GM23248 (cell line): ENCODE measurements around the gene EIF1AD. TPM values are rescaled to one million over a fixed set of nuclear protein-coding genes. Genes with fewer than 3 reads are reported as not detected.
A peak's percentile ranks its signal among the peaks of the same experiment; 100 is the strongest.

Source experiments
- DNase-seq: peaks from one replicate; pipeline ENCODE4 v3.0.0-alpha.2; 2015
- H2AFZ ChIP-seq: fragments of 200-600 bp; sonication (generic); 2 replicates; pipeline ENCODE4 v1.6.1; 2016; ENCODE audit warnings: antibody characterized with exemption
- H3F3A ChIP-seq: fragments of 200-600 bp; sonication (generic); 2 replicates; pipeline ENCODE4 v1.6.1; 2016; ENCODE audit warnings: mild to moderate bottlenecking, antibody characterized with exemption, mixed run types; ENCODE audit not compliant: insufficient read depth
- H3K27ac ChIP-seq: fragments of 200-600 bp; sonication (generic); 2 replicates; pipeline ENCODE4 v1.5.1; 2016; ENCODE audit warnings: mild to moderate bottlenecking
- H3K27me3 ChIP-seq: fragments of 200-600 bp; sonication (generic); replicated peaks from 2 replicates; pipeline ENCODE4 v1.6.1; 2016; ENCODE audit warnings: mild to moderate bottlenecking; ENCODE audit not compliant: insufficient read depth
- H3K36me3 ChIP-seq: fragments of 200-600 bp; sonication (generic); 2 replicates; pipeline ENCODE4 v1.6.1; 2016; ENCODE audit warnings: low read depth, mild to moderate bottlenecking
- H3K4me1 ChIP-seq: fragments of 200-600 bp; sonication (generic); 2 replicates; pipeline ENCODE4 v1.6.1; 2016; ENCODE audit warnings: mild to moderate bottlenecking; ENCODE audit not compliant: insufficient read depth
- H3K4me2 ChIP-seq: fragments of 200-600 bp; sonication (generic); one replicate; pipeline ENCODE4 v1.6.1; 2016; ENCODE audit warnings: mild to moderate bottlenecking; ENCODE audit not compliant: unreplicated experiment
- H3K4me3 ChIP-seq: fragments of 200-600 bp; sonication (generic); 2 replicates; pipeline ENCODE4 v1.5.1; 2016; ENCODE audit warnings: mild to moderate bottlenecking
- H3K79me2 ChIP-seq: fragments of 200-600 bp; sonication (generic); 2 replicates; pipeline ENCODE4 v1.6.1; 2016; ENCODE audit warnings: mild to moderate bottlenecking; ENCODE audit not compliant: insufficient read depth
- H3K9ac ChIP-seq: fragments of 200-600 bp; sonication (generic); 2 replicates; pipeline ENCODE4 v1.6.1; 2016; ENCODE audit warnings: mild to moderate bottlenecking
- H3K9me2 ChIP-seq: fragments of 200-600 bp; sonication (generic); 2 replicates; pipeline ENCODE4 v1.6.1; 2016; ENCODE audit warnings: mixed run types, mild to moderate bottlenecking, moderate library complexity; ENCODE audit not compliant: insufficient read depth
- H3K9me3 ChIP-seq: fragments of 200-600 bp; sonication (generic); one replicate; pipeline ENCODE4 v1.6.1; 2017; ENCODE audit warnings: low read depth
- H4K20me1 ChIP-seq: fragments of 200-600 bp; sonication (generic); 2 replicates; pipeline ENCODE4 v1.6.0; 2016; ENCODE audit not compliant: insufficient read depth
- EZH2 ChIP-seq: fragments of 200-600 bp; sonication (generic); IDR thresholded peaks from 2 replicates; pipeline ENCODE4 v1.6.1; 2018; ENCODE audit warnings: antibody characterized with exemption, mild to moderate bottlenecking; ENCODE audit not compliant: insufficient read depth, poor library complexity, severe bottlenecking
- EZH2phosphoT487 ChIP-seq: fragments of 200-600 bp; sonication (generic); IDR thresholded peaks from 2 replicates; pipeline ENCODE4 v1.6.1; 2018; ENCODE audit warnings: antibody characterized with exemption, moderate library complexity, mild to moderate bottlenecking, low read depth; ENCODE audit not compliant: insufficient read depth
- WGBS, 2 experiments: methylation state at CpG; one replicate each; pipeline ENCODE4 v1.1.6; 2015 to 2017; ENCODE audit warnings: low lambda C conversion rate in 2 of 2, low coverage in 1 of 2; ENCODE audit errors: missing lambda C conversion rate in 2 of 2; 5-methylcytosine and 5-hydroxymethylcytosine counted together
- in situ Hi-C: fragments of 300-500 bp; cut with MboI; formaldehyde crosslinking; loops from 2 replicates; pipeline ENCODE4 v1.15.0; 2020
- polyA plus RNA-seq: library from polyadenylated mRNA; unstranded; fragments of >200 nt; fragmentation: Nextera tagmentation; extraction: Ambion mirVana; gene quantifications from 2 replicates; pipeline ENCODE4 v1.2.1, GENCODE V29; 2016
- total RNA-seq: library from RNA; depleted of rRNA; stranded (reverse); fragments of >200 nt; shearing (Covaris generic); gene quantifications from 2 replicates; pipeline ENCODE4 v1.2.3, GENCODE V29; 2014

The EIF1AD gene
- total and polyA plus RNA-seq, 2 experiments from 2014 or later: 21.6 to 22.8 TPM

DNA sequence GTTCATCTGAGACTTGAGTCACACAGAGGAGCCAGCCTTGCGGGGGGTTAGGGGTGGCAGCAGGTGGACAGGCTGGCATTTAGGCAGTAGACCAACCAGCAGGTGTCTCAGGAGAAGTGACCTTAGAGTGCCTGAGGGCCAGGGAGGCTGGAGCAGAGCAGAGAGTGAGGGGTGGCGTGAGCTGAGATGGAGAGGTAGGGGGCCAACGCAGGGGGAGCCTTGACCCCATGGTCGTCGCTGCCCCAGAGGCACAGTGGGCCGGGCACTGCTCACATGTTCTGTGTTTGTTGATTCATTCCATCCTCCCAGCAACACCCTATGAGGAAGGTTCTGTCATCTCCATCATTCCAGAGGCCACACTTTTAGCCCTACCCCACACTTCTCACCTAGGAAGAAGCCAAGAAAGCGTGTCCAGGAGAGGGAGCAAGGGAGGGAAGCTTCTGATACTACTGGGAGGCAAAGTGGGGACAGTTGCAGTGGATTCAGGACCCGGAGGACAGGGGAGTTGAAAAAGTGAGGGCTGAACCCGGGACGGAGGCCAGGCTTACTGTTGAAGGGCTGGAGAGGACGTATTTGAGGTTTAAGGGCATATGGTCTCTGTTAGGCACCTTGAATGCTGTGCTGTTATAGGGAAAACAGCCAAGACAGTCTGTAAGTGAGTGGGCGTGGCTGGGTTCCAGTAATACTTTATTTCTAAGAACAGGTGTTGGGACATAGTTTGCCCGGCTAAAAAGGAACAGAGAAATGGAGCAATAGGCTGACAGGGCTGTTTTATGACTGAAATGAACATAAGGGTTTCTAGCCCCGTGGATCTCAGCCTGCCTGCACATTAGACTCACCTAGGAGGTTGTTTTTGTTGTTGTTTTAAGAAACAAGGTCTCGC, 33.1 kb downstream of the EIF1AD start:
- H3K9me2 ChIP-seq: no peaks in the 10 kb centered on the region
- no peak overlapping the region for H3K4me3 ChIP-seq
- no peaks in the 10 kb centered on the region for H3K27me3 ChIP-seq
- no peak overlapping the region for H3K9ac ChIP-seq
- no peak overlapping the region for H2AFZ ChIP-seq
- H3K4me1 ChIP-seq: peaks cover 2% of the 10 kb centered on the region; the same call in 1 of the 2 replicates
- WGBS, 2 experiments: 83 to 89% methylated on average over 15 of the region's 15 CpGs
- TF ChIP-seq EZH2phosphoT487: no peak
- no peak for TF ChIP-seq EZH2
- H3F3A ChIP-seq: peaks cover 13% of the 10 kb centered on the region; the same call in 1 of the 2 replicates
- H3K27ac ChIP-seq: no peak overlapping the region
- H3K36me3 ChIP-seq: peaks cover 11% of the 10 kb centered on the region; the same call in 1 of the 2 replicates
- DNase-seq: peak; percentile 19
- no peak overlapping the region for H3K4me2 ChIP-seq
- H4K20me1 ChIP-seq: no peaks in the 10 kb centered on the region
- peaks cover 51% of the 10 kb centered on the region for H3K79me2 ChIP-seq
- H3K9me3 ChIP-seq: no peaks in the 10 kb centered on the region
- in situ Hi-C loops: no loop called here

DNA sequence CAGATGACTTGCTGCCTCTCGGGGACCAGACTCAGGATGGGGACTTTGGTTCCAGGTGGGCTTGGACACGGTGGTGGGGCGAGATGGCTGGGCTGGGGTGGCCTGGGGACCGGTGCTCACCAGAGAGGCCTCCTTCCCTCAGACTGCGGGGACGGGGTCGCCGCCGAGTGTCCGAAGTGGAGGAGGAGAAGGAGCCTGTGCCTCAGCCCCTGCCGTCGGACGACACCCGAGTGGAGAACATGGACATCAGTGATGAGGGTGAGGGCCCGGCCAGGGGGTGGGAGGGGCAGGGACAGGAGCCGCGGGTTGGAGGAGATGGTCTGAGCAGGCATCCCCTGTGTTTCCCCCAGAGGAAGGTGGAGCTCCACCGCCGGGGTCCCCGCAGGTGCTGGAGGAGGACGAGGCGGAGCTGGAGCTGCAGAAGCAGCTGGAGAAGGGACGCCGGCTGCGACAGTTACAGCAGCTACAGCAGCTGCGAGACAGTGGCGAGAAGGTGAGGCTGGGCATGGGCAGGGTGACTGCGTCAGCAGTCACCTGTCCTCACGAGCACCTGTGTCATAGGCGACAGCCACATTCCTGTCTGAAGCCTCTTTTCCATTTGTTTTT, 34.5 kb downstream of the EIF1AD start:
- Histone ChIP-seq H3K4me3 (no peak overlapping the region), H3K9ac (no peak overlapping the region), H3K4me2 (no peak overlapping the region), H3K27me3 (no peaks in the 10 kb centered on the region), H3K79me2 (peaks cover 65% of the 10 kb centered on the region), H3K4me1 (peaks cover 16% of the 10 kb centered on the region), H3K27ac (no peak overlapping the region), H2AFZ (no peak overlapping the region), H3K9me2 (no peaks in the 10 kb centered on the region), H4K20me1 (no peaks in the 10 kb centered on the region), H3K36me3 (peaks cover 11% of the 10 kb centered on the region; the same call in 1 of the 2 replicates), H3F3A (peaks cover 10% of the 10 kb centered on the region; the same call in 1 of the 2 replicates), H3K9me3 (no peaks in the 10 kb centered on the region)
- DNase-seq: no peak
- 94 to 97% methylated on average over 17 to 30 of the region's 30 CpGs for WGBS, 2 experiments
- in situ Hi-C loops: no loop called here
- TF ChIP-seq EZH2phosphoT487 (no peak), EZH2 (no peak)

DNA sequence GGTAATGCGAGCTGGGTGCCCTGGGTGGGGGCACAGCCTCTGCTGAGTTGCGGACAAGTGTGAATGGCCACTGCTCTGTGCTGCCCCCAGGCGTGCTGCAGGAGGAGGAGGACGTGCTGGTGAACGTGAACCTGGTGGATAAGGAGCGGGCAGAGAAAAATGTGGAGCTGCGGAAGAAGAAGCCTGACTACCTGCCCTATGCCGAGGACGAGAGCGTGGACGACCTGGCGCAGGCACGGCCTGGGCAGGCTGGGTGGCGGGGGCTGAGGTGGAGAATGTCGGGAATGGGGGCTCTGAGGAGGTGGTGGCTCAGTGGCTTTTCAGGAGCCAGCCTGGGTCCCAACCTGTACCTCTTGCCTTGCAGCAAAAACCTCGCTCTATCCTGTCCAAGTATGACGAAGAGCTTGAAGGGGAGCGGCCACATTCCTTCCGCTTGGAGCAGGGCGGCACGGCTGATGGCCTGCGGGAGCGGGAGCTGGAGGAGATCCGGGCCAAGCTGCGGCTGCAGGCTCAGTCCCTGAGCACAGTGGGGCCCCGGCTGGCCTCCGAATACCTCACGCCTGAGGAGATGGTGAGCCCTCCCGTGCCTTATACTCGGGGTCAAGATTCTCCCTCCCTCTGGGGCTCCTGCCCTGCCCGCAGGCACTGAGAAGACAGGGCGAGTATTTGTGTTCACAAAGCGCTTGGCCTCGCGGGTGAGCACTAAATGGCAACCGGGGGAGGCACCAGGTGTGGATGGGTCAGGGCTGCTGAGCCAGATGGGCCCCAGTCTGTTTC, 35.8 kb downstream of the EIF1AD start:
- Histone ChIP-seq H3K9me2 (no peaks in the 10 kb centered on the region), H3K27me3 (no peaks in the 10 kb centered on the region), H3K9me3 (no peaks in the 10 kb centered on the region), H3K4me1 (peaks cover 17% of the 10 kb centered on the region), H3K36me3 (peaks cover 11% of the 10 kb centered on the region; the same call in 1 of the 2 replicates), H3K79me2 (peaks cover 73% of the 10 kb centered on the region), H3K4me3 (no peak overlapping the region), H2AFZ (no peak overlapping the region), H4K20me1 (no peaks in the 10 kb centered on the region), H3F3A (no peaks in the 10 kb centered on the region), H3K9ac (no peak overlapping the region), H3K27ac (no peak overlapping the region), H3K4me2 (no peak overlapping the region)
- TF ChIP-seq EZH2phosphoT487 (no peak), EZH2 (no peak)
- in situ Hi-C loops: no loop called here
- 92 to 93% methylated on average over 35 of the region's 36 CpGs for WGBS, 2 experiments
- DNase-seq: no peak

DNA sequence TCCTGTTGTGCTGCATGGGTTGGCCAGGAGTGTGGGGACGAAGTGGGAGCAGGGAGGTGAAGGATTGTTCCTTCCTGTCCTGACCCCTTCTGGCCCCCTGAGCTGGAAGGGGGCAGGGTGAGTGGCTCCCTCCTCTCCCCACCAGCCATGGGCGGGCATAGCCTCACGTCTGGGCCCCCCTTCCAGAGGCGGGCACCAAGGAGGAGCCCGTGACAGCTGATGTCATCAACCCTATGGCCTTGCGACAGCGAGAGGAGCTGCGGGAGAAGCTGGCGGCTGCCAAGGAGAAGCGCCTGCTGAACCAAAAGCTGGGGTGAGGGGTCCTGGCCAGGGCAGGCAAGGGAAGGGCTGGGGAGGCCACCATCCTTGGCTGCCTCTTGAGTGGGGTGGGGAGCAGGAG, 37.1 kb downstream of the EIF1AD start:
- H3K79me2 ChIP-seq: peaks cover 67% of the 10 kb centered on the region
- H3K36me3 ChIP-seq: peaks cover 11% of the 10 kb centered on the region; the same call in 1 of the 2 replicates
- no peak overlapping the region for H3K9ac ChIP-seq
- no peaks in the 10 kb centered on the region for H4K20me1 ChIP-seq
- no peaks in the 10 kb centered on the region for H3K9me3 ChIP-seq
- H3K9me2 ChIP-seq: no peaks in the 10 kb centered on the region
- H3K27me3 ChIP-seq: no peaks in the 10 kb centered on the region
- no peak overlapping the region for H2AFZ ChIP-seq
- no peak for DNase-seq
- no peak overlapping the region for H3K4me3 ChIP-seq
- peaks cover 17% of the 10 kb centered on the region for H3K4me1 ChIP-seq
- in situ Hi-C loops: no loop called here
- 83 to 84% methylated on average over 10 of the region's 10 CpGs for WGBS, 2 experiments
- H3F3A ChIP-seq: no peaks in the 10 kb centered on the region
- no peak overlapping the region for H3K27ac ChIP-seq
- H3K4me2 ChIP-seq: no peak overlapping the region
- TF ChIP-seq EZH2phosphoT487 (no peak), EZH2 (no peak)
